GM21825 (cell line): Measurements from ENCODE around the gene FOXF2.

Experiments used
- ATAC-seq: cut with Tn5 transposase; IDR thresholded peaks from one replicate; pipeline ENCODE4 v1.9.1; 2021; ENCODE audit warnings: mild to moderate bottlenecking, moderate library complexity; ENCODE audit not compliant: unreplicated experiment

The FOXF2 gene

DNA sequence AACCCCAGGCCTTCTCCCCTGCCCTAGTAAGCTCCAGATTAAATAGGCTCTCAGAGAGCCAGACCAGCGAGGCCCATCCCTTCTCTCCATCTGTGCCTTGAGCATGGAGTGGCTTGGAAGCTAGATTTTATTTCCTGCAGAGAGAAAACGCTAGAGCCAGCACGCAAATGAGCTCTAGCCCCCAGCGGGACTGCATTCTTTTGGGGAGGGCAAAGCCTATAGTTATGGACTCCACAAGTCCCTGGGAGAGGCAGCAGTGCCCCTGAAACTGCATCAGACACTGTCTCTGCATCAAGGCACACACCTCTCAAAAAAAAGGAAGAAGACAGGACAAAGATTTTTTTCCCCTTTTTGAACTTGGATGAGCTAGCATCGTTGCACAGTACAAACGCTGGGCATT, 15.8 kb downstream of the FOXF2 start:
- ATAC-seq, result no peak

DNA sequence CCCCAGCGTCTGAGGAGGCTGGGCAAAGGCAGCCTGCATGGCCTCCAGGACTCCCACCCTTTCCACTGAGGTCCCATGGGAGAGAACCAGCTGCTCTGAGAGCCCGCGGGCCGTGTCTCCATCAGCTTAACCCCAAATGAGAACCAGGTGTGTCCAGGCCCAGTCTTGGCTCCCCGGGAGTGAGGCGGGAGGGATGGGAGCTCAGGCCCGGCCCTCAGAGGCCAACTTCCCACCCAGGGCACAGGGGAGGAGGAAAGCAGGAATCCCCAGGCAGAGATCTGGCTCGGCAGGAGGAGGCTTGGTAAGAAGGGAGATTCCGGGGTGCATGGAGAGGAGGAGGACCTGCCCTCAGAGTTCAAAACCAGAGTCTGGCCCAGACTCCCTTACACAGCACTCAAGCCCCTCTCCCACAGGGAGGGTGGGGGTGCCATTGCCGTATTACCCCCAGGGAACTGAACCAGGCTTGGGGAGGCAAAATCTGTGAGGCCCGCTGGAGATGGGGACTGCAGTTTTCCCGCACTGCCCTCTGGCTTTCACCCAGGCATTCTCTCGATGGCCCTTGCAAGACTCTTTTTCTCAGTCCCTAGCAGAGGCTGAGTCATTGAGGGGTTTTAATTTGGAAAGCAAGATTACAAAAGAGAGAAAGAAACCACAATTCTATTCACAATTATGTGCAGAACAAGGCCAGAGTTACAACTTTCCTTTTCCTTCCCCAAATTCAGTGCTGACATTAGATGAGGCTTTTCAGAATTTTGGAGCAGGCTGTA, 17.1 kb downstream of the FOXF2 start:
- ATAC-seq, result no peak

DNA sequence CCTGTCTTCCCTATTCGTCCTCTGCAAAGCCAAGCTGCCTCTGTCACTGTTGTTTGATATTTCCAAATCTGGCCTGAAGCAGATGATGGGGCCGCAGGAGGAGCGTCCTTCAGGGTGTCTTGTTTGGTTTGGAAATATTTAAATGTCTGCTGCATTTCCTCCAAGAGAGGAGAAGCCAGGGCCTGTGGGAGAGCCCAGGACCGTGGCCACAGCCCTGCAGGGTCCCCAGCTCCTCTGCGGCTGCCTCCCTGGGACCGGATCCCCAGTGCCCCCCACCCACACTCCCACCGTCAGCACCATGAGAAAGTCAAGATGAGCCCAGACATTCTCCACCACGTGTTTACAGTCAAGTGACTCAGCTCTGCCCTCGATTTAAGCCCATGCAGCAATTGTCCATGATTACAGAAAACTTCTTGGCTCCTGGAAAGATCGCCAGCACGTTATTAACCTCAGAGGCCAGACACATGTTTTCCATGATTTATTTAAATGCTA, 18.2 kb downstream of the FOXF2 start:
- no peak for ATAC-seq

DNA sequence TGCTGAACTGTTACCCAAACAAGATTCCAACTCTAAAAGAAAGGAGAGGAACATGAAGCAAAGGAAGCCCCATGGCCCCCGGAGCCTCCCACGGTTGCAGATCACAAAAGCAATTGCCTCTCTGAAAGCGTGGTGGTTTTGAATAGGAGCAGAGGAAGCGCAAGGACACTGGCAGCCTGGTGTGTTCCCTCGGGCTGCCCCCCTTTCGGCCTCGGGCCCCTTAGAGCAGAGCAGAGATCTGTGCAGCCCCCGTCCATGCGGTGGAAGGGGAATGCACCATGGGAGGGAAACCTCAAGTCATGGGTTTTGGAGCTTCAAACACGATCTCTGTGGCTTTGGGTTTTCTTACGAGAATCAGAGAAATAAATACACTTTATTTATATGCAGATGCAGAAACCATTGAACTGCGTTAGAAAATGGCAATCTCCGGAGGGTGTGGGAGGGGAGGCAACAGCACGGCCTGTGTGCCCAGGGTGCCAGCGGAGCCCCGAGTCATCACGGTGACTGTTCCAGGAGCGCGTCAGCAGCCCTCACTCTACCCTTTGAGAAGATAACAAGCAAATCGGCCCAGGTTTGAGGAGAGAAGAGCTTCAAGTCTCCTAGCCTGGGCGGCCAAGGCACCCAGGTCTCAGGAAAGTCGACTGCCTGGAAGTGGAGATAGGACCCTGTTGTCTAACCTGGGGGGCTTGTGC, 20.5 kb downstream of the FOXF2 start:
- no peak for ATAC-seq

DNA sequence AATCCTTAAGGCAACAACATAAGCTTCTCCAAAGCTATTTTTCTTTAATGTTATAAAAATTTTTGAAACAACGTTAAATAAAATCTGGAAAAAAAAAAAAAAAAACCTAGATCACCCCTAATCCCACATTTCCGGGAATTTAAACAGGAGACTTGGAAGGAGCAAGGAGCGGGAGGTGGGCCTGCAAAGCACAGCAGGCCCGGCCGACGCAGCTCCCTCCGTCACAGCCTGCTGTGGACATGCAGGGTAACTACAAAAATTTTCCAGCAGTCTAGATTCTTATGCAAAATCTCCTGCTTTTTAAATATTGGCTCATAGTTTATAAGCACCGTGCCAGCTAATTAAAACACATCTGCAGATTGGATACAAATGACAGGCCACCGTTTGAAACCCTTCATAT, 23.5 kb downstream of the FOXF2 start:
- no peak for ATAC-seq

DNA sequence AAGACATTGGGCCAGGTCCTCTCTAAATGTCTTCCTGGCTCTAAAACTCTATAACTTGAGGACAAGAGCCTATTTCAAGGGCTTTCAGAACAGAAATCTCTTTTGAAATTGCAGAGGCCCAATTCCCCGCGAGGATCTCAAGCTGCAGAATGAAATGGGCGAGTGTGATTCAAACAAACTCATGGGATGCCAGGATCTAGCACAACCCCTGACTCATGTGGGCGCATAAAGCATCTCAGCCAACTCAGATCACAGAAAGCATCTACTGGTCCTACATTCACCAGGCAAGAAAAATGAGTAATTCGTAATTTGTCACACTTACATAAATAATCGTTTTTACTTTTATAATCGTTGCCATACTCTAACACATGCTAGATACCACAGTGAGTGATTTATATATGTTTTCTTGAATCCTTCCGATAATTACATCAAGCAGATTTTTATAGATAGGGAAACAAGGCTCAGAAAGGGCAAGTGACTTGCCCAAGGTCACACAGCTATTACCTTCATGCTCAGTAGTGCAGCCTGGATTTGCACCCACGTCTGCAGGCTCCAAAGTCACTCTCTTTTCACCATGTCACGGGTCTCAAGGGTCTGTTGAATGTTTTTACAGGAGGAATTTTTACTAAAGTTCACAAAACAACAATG, 26.2 kb downstream of the FOXF2 start:
- ATAC-seq, result no peak

DNA sequence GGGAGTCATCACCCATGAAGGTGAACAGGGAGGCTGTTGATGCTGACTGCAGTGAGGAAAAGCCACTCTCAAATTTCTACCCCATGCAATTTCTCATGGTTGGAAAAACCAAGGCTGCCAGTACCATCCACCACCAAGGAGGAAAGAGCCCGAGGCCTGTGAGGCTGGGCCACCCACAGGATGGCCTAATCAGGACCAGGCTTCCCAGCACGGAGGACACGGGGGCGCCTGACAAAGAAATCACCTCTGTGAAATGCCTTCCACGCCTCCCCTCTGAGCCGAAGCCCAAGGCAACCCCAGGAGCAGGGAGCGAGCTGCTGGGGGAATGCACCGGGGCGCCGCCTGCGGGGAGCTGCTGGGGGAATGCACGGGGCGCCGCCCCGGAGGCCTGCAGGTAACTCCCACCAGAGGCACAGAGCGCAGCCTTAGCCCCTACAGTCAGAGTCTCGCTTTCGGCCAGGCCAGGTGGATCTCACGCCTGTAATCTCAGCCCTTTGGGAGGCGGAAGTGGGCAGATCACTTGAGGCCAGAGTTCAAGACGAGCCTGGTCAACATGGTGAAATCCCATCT, 26.9 kb downstream of the FOXF2 start:
- ATAC-seq, result no peak

DNA sequence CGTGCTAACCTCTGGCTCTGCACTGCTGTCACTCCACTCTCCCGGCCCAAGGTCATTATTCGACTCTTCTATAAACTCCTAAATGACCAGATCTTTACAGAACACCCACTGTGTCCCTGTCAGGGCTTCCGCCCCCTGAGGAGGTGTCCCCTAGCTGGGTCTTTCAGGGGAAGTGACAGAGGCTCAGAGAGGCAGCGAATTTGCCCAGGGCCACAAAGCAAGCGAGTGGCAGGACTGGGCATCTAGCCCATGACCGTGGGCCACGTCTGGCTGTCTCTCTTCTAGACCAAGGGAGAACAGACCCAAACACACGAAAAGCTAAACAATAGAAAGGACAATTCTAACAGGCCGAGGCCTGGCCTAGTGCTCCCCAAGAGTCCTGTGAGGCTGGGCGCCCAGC, 27.4 kb downstream of the FOXF2 start:
- no peak for ATAC-seq

DNA sequence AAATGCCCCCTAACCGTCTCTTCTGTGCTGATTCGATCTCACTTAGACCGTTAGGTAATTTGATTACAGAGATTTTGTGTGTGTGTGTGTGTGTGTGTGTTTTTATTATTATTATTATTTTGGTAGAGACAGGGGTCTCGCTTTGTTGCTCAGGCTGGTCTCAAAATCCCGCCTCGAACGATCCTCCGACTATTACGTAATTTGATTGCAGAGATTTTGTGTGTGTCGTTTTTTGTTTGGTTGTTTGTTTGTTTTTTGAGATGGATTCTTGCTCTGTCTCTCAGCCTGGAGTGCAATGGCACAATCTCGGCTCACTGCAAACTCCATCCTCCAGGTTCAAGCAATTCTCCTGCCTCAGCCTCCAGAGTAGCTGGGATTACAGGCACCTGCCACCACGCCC, 28.3 kb downstream of the FOXF2 start:
- no peak for ATAC-seq

DNA sequence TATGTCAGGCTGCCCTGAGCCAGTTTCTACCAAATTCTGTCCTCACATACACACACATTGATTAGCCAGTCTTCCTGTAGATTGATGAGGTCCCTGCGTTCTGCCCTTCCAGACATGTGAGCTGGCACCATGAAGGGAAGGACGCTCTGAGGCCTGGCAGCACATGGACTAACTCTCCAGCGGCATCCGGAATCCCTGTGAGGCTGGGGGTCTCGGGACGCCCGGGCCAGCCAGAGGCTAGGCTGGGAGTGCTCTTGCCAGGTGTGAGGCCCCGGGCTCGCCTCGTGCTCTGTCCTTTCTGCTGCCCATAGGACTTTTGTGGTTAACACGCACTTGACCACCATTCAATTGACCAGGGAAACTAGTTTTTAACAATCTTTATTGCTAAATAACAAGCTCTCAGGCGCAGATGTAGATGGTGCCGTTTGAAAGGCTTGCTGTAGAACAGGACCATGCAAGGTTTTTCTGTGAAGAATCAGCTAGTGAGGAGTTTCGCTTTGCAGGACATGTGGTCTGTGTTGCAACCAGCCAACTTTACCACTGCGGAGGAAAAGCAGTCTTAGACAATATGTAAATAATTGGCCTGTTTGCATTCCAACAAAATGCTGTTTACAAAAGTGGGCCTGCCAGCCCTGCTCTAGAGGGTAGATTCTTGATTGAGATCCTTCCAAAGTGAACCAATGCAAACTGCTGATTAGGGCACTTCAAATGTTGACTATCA, 29.3 kb downstream of the FOXF2 start:
- no peak for ATAC-seq

DNA sequence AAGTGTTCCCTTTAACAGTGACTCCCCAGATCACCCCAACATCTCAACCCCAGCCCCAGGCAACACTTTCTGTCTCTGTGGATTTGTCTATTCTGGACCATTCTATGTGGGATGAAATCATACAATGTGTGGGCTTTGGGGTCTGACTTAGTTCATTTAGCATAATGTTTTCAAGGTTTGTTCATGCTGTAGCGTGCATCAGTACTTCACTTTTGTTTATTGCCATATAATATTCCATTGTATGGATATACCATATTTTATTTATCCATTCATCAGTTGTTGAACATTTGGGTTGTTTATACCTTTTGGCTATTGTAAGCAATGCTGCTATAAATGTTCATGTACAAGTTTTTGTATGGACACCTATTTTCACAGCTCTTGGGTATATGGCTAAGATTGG, 31.0 kb downstream of the FOXF2 start:
- no peak for ATAC-seq

DNA sequence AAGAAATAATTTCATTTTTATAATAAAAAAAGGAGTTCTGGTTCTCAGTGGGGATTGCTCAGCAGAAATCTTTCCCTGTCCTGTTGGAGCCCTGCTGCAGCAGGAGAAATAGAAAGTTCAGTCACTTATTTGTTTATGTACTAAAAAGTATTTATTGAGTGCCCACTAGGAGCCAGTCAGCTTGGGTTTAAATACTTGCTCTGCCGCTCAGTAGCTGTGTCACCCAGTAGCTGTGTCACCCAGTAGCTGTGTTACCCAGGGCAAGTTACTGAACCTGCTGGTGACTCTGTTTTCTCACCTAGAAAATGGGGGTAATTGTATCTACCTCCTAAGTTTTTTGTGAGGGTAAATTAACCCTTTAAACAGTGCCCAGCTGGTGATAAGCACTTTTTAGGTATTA, 32.9 kb downstream of the FOXF2 start:
- no peak for ATAC-seq

DNA sequence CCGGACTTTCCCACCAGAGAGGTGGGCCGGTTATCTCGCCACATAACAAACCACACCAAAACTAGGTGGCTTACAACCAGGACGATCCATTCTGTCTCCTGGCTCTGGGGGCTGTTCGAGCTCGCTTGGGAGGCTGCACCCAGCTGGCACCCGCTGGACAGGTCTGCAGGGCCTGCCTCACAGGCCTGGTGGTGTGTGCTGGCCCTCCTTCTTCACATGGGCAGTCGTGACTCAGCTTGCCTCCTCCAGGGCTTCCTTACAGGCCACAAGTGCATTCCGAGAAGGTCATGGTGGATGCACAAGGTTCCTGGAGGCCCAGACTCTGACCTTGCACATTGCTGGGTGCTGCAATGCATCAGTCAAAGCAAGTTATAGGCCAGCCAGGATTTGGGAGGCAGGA, 34.2 kb downstream of the FOXF2 start:
- ATAC-seq, result no peak

DNA sequence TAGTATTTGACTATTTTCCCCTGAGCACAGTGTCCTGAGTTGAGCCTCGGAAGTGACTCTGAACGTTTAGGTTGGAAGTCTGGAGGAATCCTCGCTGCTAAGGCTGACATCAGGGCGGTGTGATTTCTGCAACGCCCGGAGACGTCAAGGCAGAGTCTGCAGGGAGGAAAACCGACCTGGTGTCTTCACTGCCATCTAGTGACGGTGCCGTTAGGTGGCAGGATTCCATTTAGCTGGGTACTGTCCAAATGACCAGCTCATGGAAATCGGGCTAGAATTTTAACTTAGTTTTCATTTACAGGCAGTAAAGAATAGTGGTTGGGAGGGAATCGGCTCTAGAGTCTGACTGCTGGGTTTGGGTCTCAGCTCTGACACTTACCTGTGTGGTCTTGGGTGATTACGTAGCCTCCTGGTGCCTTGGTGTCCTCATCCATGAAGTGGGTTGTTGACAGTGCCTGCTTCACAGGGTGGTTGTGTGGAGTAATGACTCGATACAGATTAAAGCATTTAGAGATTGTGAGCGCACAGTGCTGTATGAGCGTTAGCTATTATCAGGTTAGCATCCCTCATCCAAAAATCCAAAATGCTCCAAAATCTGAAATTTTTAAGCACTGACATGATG, 35.0 kb downstream of the FOXF2 start:
- ATAC-seq, result no peak

DNA sequence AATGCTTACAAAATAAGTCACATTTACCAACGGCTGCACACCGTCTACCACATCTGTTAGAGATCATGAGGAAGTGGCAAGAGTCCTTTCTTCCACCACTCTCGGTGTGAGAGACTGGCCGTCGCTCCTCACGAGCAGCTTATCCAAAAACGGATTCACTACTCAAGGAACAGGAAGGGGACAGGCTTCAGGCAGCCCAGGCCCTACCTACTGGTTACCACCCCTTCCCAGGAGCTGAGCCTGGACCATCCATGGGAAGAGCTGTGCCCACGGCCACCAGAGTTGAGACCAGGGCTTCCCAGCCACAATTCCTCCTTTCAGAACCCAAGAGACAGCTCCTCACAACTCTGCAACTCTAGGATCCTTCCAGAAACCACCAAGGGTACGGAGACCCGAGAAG, 37.0 kb downstream of the FOXF2 start:
- ATAC-seq, result no peak

DNA sequence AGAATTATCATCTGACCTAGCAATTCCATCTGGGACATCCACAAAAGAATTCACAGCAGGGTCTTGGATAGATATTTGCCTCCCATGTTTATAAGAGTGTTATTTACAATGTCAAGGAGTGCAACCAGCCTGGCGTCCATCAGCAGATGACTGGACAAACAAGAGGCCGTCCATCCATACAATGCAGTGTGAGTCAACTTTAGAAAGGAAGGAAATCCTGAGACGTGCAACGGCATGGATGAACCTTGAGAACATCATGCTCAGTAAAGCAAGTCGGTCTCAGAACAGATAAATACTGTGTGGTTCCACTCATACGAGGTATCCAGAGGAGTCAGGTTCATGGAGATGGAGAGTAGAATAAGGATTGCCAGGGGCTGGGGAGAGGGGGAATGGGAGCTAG, 46.4 kb downstream of the FOXF2 start:
- no peak for ATAC-seq

DNA sequence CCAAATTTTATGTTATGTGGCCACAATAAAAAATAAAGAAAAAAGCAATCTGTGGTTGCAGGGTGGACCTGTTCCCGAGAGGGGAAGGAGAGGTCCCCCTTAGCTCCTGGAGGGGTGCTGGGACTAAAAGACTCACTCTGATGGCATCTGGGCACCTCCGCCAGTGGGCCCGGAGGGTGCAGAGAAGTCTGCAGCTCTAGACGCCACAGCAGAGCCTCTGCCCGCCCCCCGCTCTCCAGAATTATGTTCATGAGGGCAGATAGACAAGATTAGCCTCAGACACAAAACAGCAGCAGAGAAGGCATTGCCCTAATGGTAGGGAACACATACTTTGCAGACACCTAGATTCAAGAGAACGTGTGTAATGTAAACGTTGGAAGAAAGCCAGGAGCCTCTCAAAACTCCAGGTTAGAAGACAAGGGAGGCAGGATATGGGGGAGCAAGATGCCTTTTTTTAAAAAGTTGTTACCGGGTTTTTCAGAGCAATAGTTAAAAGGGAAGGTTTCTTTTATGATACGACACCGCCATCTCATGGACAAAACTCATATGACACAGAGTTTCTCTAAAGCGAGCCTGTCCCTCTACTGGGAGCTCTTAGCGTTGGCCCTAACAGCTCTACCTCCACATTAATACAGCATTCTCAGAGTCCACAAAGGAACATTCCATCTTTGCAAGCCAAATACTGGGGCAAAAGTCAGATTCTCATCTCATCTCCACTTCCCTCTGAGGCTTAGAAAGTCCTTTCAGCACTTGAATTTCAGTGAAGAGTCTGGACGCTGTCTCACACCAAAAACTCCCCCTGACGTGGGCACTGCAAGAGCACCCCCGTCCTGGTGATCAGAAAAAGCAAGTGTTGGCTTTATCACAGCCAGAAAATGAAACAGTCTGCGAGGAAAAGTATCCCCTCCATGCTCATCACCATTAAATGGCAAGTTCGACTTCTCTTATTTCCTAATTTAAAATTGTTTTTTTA, 47.2 kb downstream of the FOXF2 start:
- no peak for ATAC-seq

DNA sequence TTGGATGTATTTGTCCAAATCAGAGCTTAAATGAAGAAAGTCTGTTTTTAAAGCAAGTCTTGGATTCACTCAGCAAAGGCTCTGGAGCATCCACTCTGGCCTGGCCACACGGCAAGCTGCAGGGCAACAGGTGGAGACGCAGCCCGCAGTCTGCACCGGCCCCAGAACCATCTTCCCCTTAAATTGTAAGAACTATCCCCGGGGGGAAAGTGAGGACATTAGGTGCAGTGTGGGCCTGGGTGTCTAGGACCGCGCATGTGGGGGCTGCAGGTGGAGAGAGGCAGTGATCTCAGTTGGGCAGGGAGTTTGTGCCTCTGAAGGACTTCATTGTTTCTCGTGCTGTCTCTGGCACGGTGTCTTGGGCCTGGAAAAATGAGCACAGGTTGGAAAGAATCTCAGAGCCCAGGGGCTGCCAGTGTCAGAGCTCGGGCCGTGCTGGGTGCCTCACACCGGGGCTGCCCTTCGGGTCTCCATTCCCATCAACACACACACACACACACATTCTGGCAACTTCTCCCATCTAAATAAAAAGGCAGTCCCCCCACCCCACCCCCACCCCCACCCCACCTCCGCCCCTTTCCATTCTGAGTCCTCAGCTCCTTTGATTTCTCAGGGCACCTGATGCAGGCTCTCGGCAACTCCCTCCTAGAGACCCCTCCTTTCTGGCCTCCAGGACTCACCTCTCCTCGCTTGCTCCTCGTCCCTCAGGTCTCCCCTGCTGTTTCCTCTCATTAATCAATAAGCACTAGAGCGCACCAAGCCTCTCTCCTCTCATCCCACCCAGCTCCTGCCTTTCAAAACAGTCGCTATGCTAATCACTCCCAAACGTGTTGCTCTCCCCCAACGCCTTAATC, 48.4 kb downstream of the FOXF2 start:
- no peak for ATAC-seq
